ENCODE data around the gene KRTAP5-9. TPM values are rescaled to one million over a fixed set of nuclear protein-coding genes. Genes with fewer than 3 reads are reported as not detected.
A peak's percentile ranks its signal among the peaks of the same experiment; 100 is the strongest.

KRTAP5-9 gene
- total and polyA plus RNA-seq, 10 of the 15 experiments (the other 5 are each of a cell fraction or from before 2014, with no cell fraction given) = 0.06 to 0.38 (median 0.19) TPM; not detected in 4

- peaks cover 41% of the 10 kb centered on the region for H3K4me1 ChIP-seq (ENCODE audit: control insufficient read depth, insufficient read depth, low read length)
- H3K79me2 ChIP-seq (ENCODE audit: control insufficient read depth, insufficient read depth, low read length) = no peaks in the 10 kb centered on the region
- H3K36me3 ChIP-seq (ENCODE audit: control insufficient read depth in 2 of 2, insufficient read depth in 2 of 2, low read length in 1 of 2) = no peaks in the 10 kb centered on the region
- no peak overlapping the region; the same call in 1 of the 2 replicates for H3K4me2 ChIP-seq (ENCODE audit: control insufficient read depth, insufficient read depth)
- no peak overlapping the region for H3K4me3 ChIP-seq
- H3K27ac ChIP-seq (ENCODE audit: control insufficient read depth, insufficient read depth) = 0 out of 2 replicates have a peak overlapping the region, but pooled peaks have one; percentile 18
- ATAC-seq (no peak), FAIRE-seq (no peak), DNase-seq (ENCODE audit: low read depth, low spot score) (no peak)
- peak overlapping the region; percentile 34; the same call in 1 of the 2 replicates for H2AFZ ChIP-seq (ENCODE audit: control insufficient read depth, low read depth, low read length)
- H3K27me3 ChIP-seq (replicated peaks in 1 of 2; ENCODE audit: control insufficient read depth in 2 of 2, insufficient read depth in 2 of 2, low read length in 1 of 2) = no peaks in the 10 kb centered on the region
- no peak for TF ChIP-seq SKIL (IDR thresholded peaks at IDR 0.05; ENCODE audit: low read depth, poor library complexity, severe bottlenecking)
- TF ChIP-seq ZBED1 (IDR thresholded peaks at IDR 0.05; ENCODE audit: borderline replicate concordance) = no peak
- no peak for TF ChIP-seq KAT2A (conservative IDR thresholded peaks at IDR 0.05; ENCODE audit: control insufficient read depth, low read depth, low read length)
- no peak for TF ChIP-seq POLR2AphosphoS5 (IDR thresholded peaks at IDR 0.05; ENCODE audit: low read length)
- no peak for TF ChIP-seq PKNOX1 (IDR thresholded peaks at IDR 0.05)
- no peak for TF ChIP-seq BHLHE40 (IDR thresholded peaks at IDR 0.05; ENCODE audit: borderline replicate concordance in 1 of 2, low read depth in 2 of 2, low read length in 1 of 2)
- no peak for TF ChIP-seq ATF7 (IDR thresholded peaks at IDR 0.05; ENCODE audit: low read depth)
- no peak for TF ChIP-seq SMAD5 (IDR thresholded peaks at IDR 0.05; ENCODE audit: low read depth)
- no peak for TF ChIP-seq IRF4 (IDR thresholded peaks at IDR 0.05; ENCODE audit: low read depth, low read length)
- no peak for TF ChIP-seq CBFB (IDR thresholded peaks at IDR 0.05; ENCODE audit: low read depth)
- TF ChIP-seq, protein P1, sequence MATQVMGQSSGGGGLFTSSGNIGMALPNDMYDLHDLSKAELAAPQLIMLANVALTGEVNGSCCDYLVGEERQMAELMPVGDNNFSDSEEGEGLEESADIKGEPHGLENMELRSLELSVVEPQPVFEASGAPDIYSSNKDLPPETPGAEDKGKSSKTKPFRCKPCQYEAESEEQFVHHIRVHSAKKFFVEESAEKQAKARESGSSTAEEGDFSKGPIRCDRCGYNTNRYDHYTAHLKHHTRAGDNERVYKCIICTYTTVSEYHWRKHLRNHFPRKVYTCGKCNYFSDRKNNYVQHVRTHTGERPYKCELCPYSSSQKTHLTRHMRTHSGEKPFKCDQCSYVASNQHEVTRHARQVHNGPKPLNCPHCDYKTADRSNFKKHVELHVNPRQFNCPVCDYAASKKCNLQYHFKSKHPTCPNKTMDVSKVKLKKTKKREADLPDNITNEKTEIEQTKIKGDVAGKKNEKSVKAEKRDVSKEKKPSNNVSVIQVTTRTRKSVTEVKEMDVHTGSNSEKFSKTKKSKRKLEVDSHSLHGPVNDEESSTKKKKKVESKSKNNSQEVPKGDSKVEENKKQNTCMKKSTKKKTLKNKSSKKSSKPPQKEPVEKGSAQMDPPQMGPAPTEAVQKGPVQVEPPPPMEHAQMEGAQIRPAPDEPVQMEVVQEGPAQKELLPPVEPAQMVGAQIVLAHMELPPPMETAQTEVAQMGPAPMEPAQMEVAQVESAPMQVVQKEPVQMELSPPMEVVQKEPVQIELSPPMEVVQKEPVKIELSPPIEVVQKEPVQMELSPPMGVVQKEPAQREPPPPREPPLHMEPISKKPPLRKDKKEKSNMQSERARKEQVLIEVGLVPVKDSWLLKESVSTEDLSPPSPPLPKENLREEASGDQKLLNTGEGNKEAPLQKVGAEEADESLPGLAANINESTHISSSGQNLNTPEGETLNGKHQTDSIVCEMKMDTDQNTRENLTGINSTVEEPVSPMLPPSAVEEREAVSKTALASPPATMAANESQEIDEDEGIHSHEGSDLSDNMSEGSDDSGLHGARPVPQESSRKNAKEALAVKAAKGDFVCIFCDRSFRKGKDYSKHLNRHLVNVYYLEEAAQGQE (IDR thresholded peaks at IDR 0.05; ENCODE audit: low read depth, low read length) = no peak
- TF ChIP-seq NRF1 (conservative IDR thresholded peaks at IDR 0.05; ENCODE audit: low read depth, low read length) = no peak
- TF ChIP-seq NFIC (IDR thresholded peaks at IDR 0.05; ENCODE audit: low read depth, low read length) = no peak
- TF ChIP-seq JUND (IDR thresholded peaks at IDR 0.05; ENCODE audit: low read depth, low read length) = no peak
- TF ChIP-seq BMI1 (IDR thresholded peaks at IDR 0.05; ENCODE audit: borderline replicate concordance) = no peak
- in situ Hi-C loops (cut with MboI) (no loop called here), intact Hi-C loops (cut with micrococcal nuclease; ENCODE audit: unreplicated experiment) (no loop called here)
- CTCF ChIA-PET = no interaction called here
- H4K20me1 ChIP-seq (ENCODE audit: control insufficient read depth, insufficient read depth) = no peaks in the 10 kb centered on the region
- POLR2A ChIA-PET = no interaction called here
- 2% methylated on average over 8 of the region's 8 CpGs for WGBS (ENCODE audit: insufficient coverage, insufficient replicate concordance, low lambda C conversion rate, missing lambda C conversion rate)
- RAD21 ChIA-PET (ENCODE audit: unreplicated experiment) = no interaction called here
- no peak overlapping the region for H3K9ac ChIP-seq (ENCODE audit: control insufficient read depth, insufficient read depth, low read length)
- SMC1A ChIA-PET (ENCODE audit: uncharacterized antibody, unreplicated experiment) = no interaction called here
- no TSS peak for BruUV-seq (replicated peaks)
- peaks cover 38% of the 10 kb centered on the region for H3K9me3 ChIP-seq (replicated peaks; ENCODE audit: control insufficient read depth, insufficient read depth, low read length)
These were observed 4.4 kb upstream of the KRTAP5-9 start for GRCh38 chr11:71543866-71544265.

Measured in GM12878 (cell line).